ENCODE data around the gene DRD1.

DNA sequence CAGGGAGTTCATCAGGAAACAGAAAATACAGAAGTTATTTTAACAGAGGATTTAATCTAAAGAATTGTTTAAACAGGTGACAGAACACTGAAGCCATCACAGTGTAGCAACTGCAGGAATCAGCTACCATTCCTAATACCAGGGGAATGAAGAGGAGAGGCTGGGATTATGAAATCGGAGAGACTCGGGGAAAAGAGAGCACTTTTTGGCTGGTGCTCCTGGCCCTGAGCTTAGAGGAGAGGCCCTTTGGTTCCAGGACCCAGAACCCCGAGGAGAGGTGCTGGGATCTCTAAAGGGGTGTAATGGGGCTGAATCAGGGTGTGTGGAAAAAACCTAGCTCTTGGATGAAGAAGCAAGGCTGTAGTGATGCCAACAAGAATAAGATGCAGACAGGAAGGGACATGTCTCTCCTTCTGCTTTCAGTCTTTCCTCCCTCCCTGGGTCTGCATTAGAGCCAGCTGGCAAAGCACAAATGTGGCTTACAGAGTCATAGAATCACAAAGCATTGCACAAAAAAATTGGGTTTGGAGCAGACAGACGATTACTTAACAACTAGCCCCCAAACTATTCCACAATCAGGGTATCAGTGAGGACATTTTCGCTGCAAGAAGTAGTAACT, 22.8 kb upstream of the DRD1 start:
- TF ChIP-seq POLR2AphosphoS5 (IDR thresholded peaks at IDR 0.05; ENCODE audit: low read depth) (no peak), CREB1 (CRISPR knock-in tag; IDR thresholded peaks at IDR 0.05; ENCODE audit: low read depth) (no peak), EZH2 (IDR thresholded peaks at IDR 0.05; ENCODE audit: low read depth, unreplicated experiment) (no peak), EZH2phosphoT487 (IDR thresholded peaks at IDR 0.05; ENCODE audit: unreplicated experiment) (no peak), JUNB (IDR thresholded peaks at IDR 0.05; ENCODE audit: unreplicated experiment) (no peak)
- TF ChIP-seq, protein P1, sequence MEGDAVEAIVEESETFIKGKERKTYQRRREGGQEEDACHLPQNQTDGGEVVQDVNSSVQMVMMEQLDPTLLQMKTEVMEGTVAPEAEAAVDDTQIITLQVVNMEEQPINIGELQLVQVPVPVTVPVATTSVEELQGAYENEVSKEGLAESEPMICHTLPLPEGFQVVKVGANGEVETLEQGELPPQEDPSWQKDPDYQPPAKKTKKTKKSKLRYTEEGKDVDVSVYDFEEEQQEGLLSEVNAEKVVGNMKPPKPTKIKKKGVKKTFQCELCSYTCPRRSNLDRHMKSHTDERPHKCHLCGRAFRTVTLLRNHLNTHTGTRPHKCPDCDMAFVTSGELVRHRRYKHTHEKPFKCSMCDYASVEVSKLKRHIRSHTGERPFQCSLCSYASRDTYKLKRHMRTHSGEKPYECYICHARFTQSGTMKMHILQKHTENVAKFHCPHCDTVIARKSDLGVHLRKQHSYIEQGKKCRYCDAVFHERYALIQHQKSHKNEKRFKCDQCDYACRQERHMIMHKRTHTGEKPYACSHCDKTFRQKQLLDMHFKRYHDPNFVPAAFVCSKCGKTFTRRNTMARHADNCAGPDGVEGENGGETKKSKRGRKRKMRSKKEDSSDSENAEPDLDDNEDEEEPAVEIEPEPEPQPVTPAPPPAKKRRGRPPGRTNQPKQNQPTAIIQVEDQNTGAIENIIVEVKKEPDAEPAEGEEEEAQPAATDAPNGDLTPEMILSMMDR (conservative IDR thresholded peaks at IDR 0.05; ENCODE audit: low read depth in 2 of 2), result no peak
- TF ChIP-seq, protein P2, sequence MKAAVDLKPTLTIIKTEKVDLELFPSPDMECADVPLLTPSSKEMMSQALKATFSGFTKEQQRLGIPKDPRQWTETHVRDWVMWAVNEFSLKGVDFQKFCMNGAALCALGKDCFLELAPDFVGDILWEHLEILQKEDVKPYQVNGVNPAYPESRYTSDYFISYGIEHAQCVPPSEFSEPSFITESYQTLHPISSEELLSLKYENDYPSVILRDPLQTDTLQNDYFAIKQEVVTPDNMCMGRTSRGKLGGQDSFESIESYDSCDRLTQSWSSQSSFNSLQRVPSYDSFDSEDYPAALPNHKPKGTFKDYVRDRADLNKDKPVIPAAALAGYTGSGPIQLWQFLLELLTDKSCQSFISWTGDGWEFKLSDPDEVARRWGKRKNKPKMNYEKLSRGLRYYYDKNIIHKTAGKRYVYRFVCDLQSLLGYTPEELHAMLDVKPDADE (IDR thresholded peaks at IDR 0.05), result no peak
- TF ChIP-seq, protein P3, sequence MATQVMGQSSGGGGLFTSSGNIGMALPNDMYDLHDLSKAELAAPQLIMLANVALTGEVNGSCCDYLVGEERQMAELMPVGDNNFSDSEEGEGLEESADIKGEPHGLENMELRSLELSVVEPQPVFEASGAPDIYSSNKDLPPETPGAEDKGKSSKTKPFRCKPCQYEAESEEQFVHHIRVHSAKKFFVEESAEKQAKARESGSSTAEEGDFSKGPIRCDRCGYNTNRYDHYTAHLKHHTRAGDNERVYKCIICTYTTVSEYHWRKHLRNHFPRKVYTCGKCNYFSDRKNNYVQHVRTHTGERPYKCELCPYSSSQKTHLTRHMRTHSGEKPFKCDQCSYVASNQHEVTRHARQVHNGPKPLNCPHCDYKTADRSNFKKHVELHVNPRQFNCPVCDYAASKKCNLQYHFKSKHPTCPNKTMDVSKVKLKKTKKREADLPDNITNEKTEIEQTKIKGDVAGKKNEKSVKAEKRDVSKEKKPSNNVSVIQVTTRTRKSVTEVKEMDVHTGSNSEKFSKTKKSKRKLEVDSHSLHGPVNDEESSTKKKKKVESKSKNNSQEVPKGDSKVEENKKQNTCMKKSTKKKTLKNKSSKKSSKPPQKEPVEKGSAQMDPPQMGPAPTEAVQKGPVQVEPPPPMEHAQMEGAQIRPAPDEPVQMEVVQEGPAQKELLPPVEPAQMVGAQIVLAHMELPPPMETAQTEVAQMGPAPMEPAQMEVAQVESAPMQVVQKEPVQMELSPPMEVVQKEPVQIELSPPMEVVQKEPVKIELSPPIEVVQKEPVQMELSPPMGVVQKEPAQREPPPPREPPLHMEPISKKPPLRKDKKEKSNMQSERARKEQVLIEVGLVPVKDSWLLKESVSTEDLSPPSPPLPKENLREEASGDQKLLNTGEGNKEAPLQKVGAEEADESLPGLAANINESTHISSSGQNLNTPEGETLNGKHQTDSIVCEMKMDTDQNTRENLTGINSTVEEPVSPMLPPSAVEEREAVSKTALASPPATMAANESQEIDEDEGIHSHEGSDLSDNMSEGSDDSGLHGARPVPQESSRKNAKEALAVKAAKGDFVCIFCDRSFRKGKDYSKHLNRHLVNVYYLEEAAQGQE (IDR thresholded peaks at IDR 0.05; ENCODE audit: unreplicated experiment), result no peak
